Activated gamma-delta T cell treated with Interleukin-2 at 50 U/mL for 16 hours (primary cell): ENCODE results near the gene OGFR.

Experiments
- DNase-seq: peaks from one replicate; pipeline ENCODE4 v3.0.0-alpha.2; 2020

The OGFR gene

DNA sequence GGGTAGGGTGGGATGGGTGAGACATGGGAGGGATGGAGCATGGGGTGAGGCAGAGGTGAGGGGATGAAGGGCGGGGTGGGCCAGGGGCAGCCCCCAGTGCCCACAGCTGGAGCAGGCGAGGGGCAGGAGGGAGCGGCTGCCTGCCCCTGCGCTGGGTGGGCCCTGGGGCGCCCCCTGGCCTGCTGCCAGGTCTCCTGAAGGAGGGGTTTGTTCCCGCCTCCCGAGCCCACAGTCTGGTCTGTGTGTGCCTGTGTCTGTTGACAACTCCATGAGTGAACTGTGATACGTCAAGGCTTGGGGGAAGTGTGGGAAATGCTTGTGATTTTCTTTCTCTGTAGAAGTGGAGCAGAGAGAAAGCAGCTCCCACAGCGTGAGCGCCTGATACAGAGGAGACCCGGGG lies 19.2 kb upstream of the OGFR start:
- DNase-seq, result no peak

DNA sequence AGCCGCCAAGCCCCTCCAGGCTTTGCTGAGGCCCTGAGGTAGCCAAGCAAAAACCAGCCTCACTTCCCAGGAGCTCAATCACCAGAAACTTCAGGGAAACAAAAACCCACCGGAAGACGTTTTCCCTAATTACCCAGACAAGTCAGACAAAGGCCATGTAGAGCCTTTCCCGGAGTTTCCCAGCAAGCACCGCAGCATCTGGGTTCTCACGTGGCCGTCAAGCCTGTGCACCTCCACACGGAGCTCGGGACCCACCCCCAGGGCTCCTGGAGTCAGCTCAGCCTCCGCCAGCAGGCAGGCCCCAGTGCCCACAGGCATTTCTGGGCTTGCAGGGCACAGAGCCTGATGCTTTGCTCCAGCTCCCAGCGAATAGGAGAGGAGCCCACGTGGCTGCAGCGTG lies 18.5 kb upstream of the OGFR start:
- DNase-seq, result no peak

DNA sequence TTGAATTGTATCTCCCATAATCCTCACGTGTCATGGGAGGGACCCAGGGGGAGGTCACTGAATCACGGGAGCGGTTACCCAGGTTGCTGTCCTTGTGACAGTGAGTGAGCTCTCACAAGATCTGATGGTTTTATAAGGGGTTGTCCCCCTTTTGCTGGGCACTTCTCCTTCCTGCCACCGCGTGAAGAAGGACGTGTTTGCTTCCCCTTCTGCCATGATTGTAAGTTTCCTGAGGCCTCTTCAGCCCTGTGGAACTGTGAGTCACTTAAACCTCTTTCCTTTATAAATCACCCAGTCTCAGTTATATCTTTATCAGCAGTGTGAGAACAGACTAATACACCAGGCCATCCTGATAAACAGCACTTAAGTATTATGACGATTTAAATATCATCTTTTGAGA lies 17.3 kb upstream of the OGFR start:
- DNase-seq, result no peak

DNA sequence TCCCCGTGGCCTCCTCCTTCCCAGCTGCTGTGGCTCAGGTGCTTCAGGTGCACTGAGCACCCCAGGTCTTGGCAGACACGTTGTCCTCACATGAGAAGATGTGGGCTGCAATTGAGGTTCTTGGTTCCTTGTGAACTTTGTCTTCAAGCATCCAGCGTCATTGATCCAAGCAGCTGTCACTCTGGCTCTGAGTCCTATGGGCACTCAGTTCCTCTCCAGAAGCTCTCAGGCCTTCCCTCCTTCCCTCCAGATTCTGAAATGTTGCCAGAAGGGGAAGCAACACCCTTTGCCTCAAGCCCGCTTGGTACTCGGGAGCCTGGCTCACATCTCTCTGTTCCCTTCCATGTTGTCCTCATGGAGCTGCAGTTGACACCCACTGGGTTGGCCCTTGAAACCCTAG lies 16.8 kb upstream of the OGFR start:
- no peak for DNase-seq

DNA sequence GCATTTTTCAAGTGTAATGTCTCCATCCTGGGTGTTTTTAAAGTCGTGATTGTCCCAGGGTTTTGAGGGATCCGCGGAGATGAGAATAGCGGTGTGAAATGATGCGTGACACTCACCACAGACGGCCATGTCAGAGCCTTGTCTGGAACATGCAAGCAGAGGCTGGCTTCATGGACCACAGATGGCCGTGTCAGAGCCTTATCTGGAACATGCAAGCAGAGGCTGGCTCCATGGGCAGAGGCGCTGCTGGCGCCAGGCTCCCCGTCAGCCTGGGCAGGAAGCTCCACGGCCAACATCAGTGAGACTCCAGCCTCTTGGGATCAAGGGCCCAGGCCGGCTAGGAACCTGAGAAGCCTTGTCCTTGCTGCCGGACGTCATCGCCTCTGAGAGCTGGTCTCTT lies 16.0 kb upstream of the OGFR start:
- no peak for DNase-seq

DNA sequence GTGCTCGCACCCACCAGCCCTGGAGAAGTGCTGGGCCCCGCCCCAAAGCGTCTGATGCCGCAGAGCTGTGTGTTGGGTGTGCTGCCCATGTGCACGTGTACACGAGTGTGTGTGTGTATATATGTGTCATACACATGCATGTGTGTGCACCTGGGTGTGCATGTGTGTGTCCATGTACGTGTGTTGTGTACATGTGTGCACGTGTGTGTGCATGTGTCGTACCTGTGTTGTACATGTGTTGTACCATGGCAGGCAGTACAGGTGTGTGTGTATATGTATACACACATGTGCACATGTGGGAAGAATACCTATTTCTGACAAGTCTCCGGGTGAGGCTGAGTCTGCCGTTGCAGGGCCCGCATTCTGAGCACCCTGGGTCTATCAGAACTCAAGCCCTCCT lies 14.6 kb upstream of the OGFR start:
- no peak for DNase-seq

DNA sequence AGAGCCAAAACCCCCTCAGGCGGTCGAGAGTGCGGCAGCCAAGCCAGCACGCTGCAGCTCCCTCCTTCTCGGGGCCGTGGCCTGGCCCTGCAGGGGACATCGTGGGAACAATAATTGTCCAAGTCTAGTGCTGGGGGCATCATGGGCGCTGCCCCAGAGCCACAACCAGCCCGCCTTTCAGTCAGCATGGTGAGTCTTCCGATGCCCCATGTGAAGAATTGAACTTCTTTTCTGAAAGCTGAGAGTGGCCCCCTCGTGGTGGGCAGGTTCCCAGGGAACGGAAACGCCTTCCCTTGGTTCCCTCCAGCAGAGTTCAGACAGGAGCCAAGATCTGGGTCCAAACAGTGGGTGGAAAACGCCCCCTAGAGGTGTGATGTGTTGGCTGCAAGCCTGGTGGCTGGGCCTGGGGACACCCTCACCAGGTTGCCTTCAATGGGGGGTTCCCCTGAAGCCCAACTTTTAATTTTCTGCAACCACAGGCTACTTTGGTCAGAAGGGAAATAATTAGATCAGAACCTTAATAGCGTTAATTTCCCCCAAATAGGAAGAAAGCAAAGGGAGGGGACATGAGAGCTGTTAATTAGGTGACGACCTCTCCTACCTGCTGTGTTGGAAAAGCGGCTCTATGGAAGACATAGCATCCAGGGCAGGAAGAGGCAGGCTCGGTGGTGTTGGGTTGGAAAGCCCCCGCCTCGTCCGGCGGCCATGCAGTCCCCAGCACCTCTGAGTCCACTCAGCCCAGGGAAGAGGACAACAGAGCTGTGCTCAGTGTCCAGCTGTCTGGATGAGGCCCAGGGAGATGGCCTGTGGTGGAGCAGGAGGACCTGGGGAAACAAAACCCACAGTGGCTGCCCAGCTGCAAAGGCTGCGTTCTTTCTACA lies 13.1 kb upstream of the OGFR start:
- peak; percentile 70 for DNase-seq

DNA sequence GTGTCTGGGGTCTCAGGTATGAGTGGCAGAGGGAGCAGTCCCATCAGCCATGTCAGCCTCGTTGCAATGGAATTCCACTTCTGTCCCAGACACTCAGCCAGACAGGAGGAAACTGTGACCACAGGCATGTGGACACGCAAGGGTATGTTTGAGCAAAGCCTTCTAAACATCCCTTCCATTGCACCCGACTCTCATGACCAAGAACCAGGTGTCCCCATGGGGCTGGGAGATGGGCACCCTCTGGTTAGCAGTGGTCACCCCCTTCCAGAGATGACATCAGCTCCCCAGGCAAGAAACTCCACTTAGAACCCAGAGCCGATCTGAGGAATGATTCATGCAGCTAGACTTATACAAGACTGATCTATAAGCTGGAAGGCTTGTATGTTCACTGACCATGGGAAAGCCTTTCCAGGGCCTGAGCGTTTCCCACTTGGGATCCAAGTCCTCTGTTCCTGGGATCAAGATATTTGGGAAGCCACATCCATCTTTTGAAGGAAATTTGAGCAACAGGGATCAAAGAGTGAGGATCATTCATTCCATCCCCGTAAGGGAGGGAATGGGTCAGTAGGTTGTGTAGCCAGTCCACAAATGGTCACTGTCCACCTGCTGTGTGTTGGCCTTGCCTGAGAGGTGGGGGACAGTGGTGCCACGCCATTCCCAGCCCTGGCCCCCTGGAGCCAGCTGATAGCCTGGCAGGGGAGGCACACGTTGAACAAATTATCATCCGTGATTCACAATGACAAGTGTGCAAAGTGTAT lies 12.3 kb upstream of the OGFR start:
- DNase-seq, result no peak

DNA sequence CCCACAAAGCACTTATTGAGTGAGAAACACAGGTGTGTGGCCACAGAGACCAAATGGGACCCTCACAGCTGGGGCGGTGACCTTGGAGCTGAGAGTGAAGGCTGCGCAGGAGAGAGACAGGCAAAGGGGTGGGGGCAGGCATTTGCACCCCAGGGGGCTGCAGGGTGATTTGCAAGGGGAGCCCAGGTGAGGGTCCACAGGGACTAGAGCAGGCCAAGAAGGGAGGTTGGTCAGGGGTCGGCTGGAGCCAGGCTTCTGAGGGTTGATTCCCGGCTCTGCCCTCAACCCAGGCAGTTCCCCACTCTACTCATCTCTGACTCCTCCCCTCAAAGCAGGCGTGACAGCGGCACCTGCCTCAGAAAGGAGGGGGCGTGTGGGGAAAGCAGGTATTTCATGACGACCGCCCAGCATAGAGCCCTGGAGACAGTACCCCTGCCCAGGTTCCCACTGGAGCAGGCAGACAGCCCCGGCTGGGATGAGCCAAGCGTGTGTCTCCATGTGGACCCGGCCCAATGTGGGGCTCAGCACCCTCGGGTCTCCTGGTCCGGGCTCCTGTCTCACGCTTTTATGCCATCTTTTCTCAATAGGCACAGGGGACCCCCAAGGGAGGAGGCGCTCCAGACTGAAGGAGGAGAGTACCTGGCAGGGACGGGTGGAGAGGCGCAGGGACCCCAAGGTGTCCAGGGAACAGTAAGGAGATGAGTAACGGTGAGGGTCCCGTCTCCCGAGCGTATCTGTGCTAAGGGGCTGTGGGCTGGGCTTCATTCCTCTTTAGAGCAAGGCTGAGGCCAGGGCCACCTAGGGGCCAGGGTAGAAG lies 11.5 kb upstream of the OGFR start:
- DNase-seq, result no peak

DNA sequence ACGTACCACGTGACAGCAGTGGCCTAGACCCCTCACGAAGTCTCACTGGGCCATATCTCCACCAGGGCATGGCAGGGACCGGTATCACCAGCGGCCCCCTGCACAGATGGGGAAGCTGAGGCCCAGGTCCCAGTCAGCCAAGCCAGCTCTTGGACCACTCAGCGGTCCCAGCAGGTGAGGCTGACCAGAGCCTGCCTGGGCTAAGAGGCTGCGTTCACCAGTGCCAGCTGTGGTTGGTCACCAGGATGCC lies 11.0 kb upstream of the OGFR start:
- DNase-seq, result no peak

DNA sequence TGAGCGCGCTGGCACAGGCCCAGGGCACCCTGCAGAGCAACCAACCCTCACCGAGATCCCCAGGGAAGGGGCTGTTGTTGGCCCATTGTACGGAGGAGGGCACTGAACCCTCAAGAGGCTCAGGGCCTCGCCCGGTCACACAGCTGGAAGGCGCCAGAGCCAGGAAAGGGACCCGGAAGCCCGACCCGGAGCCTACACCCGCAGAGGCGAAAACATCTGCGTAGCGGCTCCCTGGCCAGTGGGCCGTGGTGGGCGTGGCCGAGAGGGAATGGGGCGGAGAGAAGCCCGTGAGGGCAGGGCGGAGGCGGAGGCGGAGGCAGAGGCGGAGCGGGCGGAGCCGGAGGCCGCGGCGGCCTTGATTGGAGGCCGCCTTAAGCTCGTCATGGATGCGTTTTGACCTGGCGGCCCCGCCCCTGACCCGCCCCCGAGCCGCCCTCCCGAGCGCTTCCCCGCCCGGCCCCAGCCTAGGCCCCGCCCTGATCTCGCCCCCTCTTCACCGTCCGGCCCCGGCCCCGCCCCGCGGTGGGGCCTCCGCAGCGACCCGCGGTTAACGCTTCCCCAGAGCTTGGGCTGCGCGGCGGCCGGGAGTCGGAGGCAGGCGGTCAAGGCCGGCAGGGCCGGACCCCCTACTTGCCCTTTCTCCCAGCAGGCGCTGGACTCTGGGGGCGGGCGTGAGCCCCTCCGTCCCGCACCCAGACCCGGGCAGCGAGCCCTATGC lies 10.5 kb upstream of the OGFR start:
- DNase-seq, result peak; percentile 93

DNA sequence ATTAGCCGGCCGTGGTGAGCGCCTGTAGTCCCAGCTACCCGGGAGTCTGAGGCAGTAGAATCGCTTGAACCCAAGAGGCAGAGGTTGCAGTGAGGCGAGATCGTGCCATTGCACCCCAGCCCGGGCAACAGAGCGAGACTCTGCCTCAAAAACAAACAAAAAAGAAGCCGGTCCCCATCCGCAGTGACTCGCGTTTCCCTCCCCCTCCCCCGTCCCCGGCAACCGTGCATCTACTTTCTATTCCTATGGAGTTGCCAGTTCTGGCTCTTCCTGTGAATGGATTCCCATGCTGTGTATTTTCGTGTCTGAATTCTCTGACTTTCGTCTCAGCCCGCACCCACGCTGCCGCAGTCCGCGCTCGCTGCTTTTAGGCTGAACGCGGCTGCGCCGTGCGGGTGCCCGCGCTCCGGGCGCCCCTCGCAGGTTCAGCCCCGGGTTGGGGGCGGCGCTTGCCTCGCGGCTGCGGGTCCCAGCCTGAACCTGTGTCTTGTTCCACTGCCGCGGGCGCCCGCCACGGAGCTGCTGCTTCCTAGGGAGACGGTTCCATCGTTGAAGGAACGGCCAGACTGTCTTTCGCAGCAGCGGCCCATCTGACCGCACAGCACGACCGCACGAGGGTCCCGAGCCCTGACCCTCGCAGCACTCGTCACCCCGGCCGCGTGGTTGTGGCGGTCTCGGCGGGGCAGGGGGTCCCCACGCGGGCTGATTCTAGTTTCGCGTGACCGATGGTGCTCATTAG lies 9.4 kb upstream of the OGFR start:
- DNase-seq, result peak; percentile 59

DNA sequence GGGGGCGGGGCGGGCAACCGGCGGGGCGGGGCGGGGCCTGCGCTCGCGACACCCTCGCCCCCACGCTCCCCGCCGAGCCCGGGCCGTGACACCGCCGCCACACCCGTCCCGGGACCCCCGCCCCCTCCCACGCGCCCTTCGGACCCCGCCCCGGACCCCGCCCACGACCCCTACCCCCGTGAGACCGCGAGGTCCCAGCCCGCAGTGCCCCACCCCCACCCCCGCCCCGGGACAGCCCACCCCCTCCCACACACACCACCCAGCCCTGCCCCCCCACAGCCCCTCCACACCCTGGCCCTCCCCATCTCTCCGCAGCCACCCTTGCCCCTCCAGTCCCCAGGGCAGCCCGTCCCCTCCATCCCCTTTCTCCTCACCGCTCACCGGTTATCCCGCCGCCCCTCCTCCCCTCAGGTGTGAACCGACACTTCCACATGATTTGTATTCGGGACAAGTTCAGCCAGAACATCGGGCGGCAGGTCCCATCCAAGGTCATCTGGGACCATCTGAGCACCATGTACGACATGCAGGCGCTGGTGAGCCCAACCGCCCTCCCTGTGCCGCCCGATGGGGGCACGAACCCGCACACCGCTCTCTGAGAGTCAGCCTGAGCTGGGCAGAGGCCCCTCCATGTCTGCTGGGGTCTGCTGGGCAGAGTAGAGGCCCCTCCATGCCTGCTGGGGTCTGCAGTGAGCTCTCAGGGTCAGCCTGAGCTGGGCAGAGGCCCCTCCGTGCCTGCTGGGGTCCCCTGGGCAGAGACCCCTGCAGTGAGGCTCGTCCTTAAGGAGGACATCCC lies 7.7 kb upstream of the OGFR start:
- no peak for DNase-seq

DNA sequence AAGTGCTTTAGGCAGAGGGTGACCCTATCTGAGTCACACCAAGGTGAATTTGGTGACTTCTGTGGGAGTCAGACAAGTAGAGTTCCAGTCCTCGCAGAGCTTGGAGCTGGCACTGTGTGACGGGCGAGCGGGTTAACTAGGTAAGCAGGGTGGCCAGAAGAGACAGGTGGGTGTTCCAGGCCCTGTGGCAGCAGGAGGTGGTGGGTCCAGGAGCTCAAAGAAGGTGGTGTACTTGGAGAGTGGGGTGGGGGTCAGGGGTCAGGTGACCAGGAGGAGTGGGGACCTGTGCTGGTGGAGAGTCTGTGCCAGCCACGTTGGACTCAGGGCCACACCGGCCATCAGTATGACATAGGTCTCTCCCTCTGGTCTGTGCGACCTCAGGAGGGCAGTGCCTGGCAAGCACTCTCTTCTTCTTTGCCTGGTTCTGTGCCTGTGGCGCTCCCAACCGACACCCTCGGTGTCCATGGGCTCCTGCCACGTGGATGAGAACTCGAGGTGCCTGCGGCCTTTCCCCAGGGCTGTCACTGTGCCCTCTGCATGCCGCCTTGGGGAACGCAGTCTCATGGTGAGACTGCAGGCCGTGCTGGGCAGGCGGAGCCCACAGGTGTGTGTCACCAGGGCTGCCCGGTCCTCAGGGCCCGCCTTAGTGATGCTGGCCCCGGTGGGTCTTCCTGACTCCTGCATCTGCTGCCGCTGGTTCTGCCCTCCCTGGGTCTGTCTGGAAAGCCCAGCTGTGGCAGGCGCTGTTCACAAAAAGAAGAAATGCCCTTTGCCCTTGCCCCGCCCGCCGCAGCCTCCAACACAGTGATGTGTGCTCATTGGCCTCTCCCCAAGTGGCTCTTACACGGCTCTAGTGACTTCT lies 6.7 kb upstream of the OGFR start:
- DNase-seq, result no peak

DNA sequence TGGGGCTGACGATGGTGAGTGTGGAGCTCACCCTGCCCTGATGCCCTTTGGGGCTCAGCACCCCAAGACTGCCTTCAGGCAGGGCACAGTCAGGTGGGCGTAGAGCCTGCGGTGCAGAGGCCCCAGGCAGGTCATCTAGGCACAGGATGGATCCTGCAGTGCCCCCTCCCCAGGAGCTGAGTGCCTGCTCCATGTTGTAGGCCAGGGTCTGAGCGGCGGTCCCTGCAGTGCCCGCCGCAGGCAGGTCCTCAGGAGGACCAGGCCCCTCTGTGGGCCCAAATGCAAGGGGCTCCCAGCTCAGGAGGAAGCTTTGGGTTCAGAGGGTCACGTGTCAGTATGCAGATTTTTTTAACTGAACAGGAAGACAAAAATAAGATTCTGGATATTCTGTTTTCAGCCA lies 5.6 kb upstream of the OGFR start:
- no peak for DNase-seq

DNA sequence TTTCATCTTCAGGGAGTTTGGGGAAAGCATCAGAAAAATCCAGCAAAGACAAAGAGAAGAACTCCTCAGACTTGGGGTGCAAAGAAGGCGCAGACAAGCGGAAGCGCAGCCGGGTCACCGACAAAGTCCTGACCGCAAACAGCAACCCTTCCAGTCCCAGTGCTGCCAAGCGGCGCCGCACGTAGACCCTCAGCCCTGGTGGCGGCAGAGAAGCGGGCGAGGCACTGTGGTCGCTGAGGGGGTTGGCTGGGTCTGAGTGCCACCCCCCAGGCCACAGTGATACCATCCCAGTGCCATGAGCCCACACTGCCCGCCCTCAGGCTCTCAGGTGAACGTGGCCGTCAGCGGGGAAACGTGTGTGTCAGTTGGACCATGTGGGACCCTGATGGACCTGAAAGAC lies 5.2 kb upstream of the OGFR start:
- no peak for DNase-seq

DNA sequence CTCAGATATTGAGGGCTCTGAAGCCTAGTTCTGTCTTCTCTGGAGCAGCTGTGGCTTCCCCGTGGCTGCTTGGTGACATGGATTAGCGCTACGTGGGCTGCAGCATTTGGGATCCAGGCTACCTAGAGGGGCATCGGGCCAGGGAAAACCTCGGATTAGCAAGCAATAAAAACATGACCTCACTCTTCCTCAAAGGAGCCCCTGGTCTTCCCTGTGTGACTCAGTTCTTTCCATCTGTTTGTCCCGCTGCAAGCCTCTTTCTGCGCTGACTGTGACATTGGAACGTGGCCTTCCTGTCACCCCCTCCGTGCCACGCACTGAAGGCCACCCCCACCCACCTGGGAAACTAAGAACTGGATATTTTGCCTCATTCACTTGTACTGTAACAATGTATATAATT lies 4.8 kb upstream of the OGFR start:
- DNase-seq, result no peak

DNA sequence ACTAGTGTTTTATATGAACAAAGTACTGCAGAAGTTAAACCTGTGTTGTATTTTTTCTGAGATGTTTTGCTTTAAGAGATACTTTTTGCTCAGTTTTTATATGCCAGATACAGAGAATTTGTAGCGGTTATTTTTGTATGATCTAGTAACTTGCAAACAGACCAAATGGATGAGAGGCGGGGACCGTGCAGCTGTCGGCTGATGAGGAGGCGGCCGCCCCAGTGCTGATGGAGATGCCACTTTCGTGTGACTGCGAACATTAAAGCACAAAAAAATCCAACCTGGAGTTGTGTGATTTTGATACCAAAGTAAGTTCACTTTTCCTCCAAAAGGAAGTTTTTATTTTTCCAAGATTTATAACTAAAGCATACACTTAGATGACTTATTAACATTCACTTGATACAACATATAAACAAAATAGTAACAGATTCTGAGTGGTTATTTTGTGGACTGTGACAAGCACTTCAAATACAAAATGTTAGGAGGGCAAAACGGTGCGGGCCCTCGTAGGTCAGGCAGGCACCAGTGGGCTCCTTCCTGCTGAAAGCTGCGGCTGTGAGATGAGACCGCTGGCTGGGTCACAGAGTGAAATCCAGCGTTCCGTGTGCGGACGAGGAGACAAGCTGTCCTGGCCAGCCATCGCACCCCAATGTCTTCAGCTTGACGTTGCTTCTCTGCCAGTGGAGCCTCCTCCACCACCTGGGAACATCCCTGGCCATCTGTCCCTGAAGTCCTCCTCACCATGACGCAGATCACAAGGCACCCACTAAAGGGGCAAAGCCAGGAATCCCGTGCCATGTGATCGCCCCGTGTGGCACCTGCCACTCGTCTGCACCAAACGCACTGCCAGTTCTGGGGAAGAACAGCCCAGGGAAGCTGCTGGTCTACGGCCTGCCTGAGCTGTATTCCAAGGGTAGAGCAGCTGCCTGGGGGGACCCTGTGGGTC lies 4.0 kb upstream of the OGFR start:
- no peak for DNase-seq

DNA sequence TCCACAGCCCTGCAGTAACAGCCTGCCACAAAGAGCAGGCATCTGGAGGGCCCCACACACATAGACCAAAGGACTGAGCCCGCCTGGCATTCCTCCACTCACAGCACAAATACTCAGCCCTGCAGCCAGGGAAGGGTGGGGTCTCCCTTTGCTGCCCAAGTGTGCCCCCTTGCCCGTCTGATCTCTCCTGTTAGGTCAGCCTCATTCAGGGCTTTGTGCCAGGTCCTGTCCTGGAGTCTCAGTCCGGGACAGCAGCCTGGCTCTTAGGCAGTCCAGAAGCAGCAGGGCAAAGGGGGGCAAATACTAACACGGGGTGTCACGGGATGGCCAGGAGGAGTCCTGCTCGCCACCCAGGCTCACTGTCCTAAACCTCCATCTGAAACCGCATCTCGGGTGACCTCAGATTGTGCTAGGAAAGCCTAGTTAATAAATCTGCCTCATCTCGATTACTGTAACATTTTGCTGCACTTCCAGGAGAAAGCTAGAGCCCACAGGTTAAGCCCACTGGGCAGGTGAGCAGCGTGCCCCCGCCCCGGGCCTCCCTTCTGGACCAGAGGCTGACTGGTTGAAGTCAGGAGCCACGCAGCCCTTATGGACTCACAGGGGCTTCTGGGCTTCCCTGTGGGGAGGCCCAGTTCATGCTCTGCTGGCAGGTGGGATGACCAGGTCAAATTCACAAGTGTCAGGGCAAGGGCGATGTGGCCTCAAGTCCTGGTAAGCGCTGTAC lies 3.2 kb upstream of the OGFR start:
- DNase-seq, result no peak
